ENCODE measurements around the gene A4GALT.

A4GALT gene

GRCh38 chr22:42682113-42682851 is 38.4 kb downstream of the A4GALT start:
- Histone ChIP-seq H3K79me2 (ENCODE audit: insufficient read depth, low read length) (no peaks in the 10 kb centered on the region), H2AFZ (ENCODE audit: low read length) (no peak overlapping the region), H3K27ac (ENCODE audit: low read depth, low read length, poor library complexity, severe bottlenecking) (no peak overlapping the region), H3K9me3 (ENCODE audit: low read length) (peaks cover 10% of the 10 kb centered on the region; the same call in 1 of the 2 replicates), H3K9me2 (ENCODE audit: low read depth, low read length) (no peaks in the 10 kb centered on the region), H3K4me2 (ENCODE audit: low read length) (no peak overlapping the region), H3K9ac (ENCODE audit: low read length) (no peak overlapping the region), H3F3A (ENCODE audit: insufficient read depth, low read length) (no peaks in the 10 kb centered on the region), H3K4me1 (ENCODE audit: insufficient read depth, low read length, severe bottlenecking) (no peaks in the 10 kb centered on the region), H3K36me3 (ENCODE audit: insufficient read depth, low read length) (no peaks in the 10 kb centered on the region; the same call in 1 of the 2 replicates), H3K4me3 (ENCODE audit: low read depth, low read length, poor library complexity, severe bottlenecking) (no peak overlapping the region), H4K20me1 (ENCODE audit: insufficient read depth, low read length) (no peaks in the 10 kb centered on the region), H3K27me3 (ENCODE audit: insufficient read depth, low read length) (peaks cover 8% of the 10 kb centered on the region; the same call in 1 of the 2 replicates)
- no peak for TF ChIP-seq EZH2 (IDR thresholded peaks at IDR 0.05; ENCODE audit: borderline replicate concordance, low read length)
- TF ChIP-seq, protein P1, sequence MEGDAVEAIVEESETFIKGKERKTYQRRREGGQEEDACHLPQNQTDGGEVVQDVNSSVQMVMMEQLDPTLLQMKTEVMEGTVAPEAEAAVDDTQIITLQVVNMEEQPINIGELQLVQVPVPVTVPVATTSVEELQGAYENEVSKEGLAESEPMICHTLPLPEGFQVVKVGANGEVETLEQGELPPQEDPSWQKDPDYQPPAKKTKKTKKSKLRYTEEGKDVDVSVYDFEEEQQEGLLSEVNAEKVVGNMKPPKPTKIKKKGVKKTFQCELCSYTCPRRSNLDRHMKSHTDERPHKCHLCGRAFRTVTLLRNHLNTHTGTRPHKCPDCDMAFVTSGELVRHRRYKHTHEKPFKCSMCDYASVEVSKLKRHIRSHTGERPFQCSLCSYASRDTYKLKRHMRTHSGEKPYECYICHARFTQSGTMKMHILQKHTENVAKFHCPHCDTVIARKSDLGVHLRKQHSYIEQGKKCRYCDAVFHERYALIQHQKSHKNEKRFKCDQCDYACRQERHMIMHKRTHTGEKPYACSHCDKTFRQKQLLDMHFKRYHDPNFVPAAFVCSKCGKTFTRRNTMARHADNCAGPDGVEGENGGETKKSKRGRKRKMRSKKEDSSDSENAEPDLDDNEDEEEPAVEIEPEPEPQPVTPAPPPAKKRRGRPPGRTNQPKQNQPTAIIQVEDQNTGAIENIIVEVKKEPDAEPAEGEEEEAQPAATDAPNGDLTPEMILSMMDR (IDR thresholded peaks at IDR 0.05; ENCODE audit: low read length), result no peak

DNA sequence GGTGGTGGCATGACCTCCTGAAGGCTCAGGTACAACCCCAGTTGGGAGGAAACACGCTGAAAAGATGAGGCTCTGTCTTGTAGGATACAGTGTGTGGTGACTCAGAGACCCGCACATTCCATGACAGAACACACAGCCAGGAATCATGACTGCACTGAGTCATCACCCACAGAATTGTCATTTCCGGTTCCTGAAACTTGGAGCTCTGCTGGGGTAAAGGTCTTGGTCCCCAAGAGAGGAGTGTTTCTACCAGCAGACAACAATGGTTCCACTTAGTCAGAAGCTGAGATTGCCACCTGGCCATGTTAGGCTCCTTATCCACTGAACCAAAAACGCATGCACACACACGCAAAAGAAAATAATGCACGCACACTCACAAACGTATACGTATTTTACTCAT is 40.0 kb downstream of the A4GALT start:
- H3K4me3 ChIP-seq (ENCODE audit: low read depth, low read length, poor library complexity, severe bottlenecking), result no peak overlapping the region
- no peak overlapping the region for H3K9ac ChIP-seq (ENCODE audit: low read length)
- H3K27me3 ChIP-seq (ENCODE audit: insufficient read depth, low read length), result peaks cover 8% of the 10 kb centered on the region; the same call in 1 of the 2 replicates
- H3F3A ChIP-seq (ENCODE audit: insufficient read depth, low read length), result no peaks in the 10 kb centered on the region
- H3K4me2 ChIP-seq (ENCODE audit: low read length), result no peak overlapping the region
- H3K79me2 ChIP-seq (ENCODE audit: insufficient read depth, low read length), result no peaks in the 10 kb centered on the region
- no peak overlapping the region for H3K27ac ChIP-seq (ENCODE audit: low read depth, low read length, poor library complexity, severe bottlenecking)
- no peaks in the 10 kb centered on the region for H3K4me1 ChIP-seq (ENCODE audit: insufficient read depth, low read length, severe bottlenecking)
- H3K9me2 ChIP-seq (ENCODE audit: low read depth, low read length), result no peaks in the 10 kb centered on the region
- no peaks in the 10 kb centered on the region for H4K20me1 ChIP-seq (ENCODE audit: insufficient read depth, low read length)
- H3K9me3 ChIP-seq (ENCODE audit: low read length), result peaks cover 10% of the 10 kb centered on the region; the same call in 1 of the 2 replicates
- H3K36me3 ChIP-seq (ENCODE audit: insufficient read depth, low read length), result no peaks in the 10 kb centered on the region; the same call in 1 of the 2 replicates
- TF ChIP-seq EZH2 (IDR thresholded peaks at IDR 0.05; ENCODE audit: borderline replicate concordance, low read length), result no peak
- TF ChIP-seq, protein P1 (IDR thresholded peaks at IDR 0.05; ENCODE audit: low read length), result no peak
- H2AFZ ChIP-seq (ENCODE audit: low read length), result no peak overlapping the region

- no peaks in the 10 kb centered on the region for H3K4me1 ChIP-seq (ENCODE audit: insufficient read depth, low read length, severe bottlenecking)
- no peak overlapping the region for H3K9ac ChIP-seq (ENCODE audit: low read length)
- no peak overlapping the region for H3K4me2 ChIP-seq (ENCODE audit: low read length)
- no peaks in the 10 kb centered on the region for H3F3A ChIP-seq (ENCODE audit: insufficient read depth, low read length)
- H3K36me3 ChIP-seq (ENCODE audit: insufficient read depth, low read length), result no peaks in the 10 kb centered on the region; the same call in 1 of the 2 replicates
- no peak overlapping the region for H3K27ac ChIP-seq (ENCODE audit: low read depth, low read length, poor library complexity, severe bottlenecking)
- H3K79me2 ChIP-seq (ENCODE audit: insufficient read depth, low read length), result no peaks in the 10 kb centered on the region
- TF ChIP-seq, protein P1 (IDR thresholded peaks at IDR 0.05; ENCODE audit: low read length), result no peak
- no peak for TF ChIP-seq EZH2 (IDR thresholded peaks at IDR 0.05; ENCODE audit: borderline replicate concordance, low read length)
- H3K27me3 ChIP-seq (ENCODE audit: insufficient read depth, low read length), result peaks cover 8% of the 10 kb centered on the region; the same call in 1 of the 2 replicates
- H4K20me1 ChIP-seq (ENCODE audit: insufficient read depth, low read length), result no peaks in the 10 kb centered on the region
- peaks cover 10% of the 10 kb centered on the region; the same call in 1 of the 2 replicates for H3K9me3 ChIP-seq (ENCODE audit: low read length)
- H2AFZ ChIP-seq (ENCODE audit: low read length), result no peak overlapping the region
- no peaks in the 10 kb centered on the region for H3K9me2 ChIP-seq (ENCODE audit: low read depth, low read length)
- no peak overlapping the region for H3K4me3 ChIP-seq (ENCODE audit: low read depth, low read length, poor library complexity, severe bottlenecking)
Measured at GRCh38 chr22:42679691-42680090, 41.0 kb downstream of the A4GALT start.
